GM12892 (cell line): ENCODE measurements around the gene ISY1.
"Not testable (repeated sequence)": the region's sequence is repeated elsewhere in the genome, so short reads cannot be mapped to it uniquely, and the experiment has no call there.

ENCODE experiments used
- DNase-seq: peaks from one replicate; pipeline ENCODE4 v3.0.0; 2011; ENCODE audit not compliant: insufficient read length
- FAIRE-seq: peaks from 2 replicates; lab custom pipeline; 2011; peaks lifted over from hg19 to GRCh38; lab: Jason Lieb, UNC
- POLR2A ChIP-seq: IDR thresholded peaks from 2 replicates; pipeline ENCODE4 v1.6.1; 2011; ENCODE audit warnings: low read depth, low read length, control low read depth
- POLR2AphosphoS5 ChIP-seq: IDR thresholded peaks from 2 replicates; pipeline ENCODE4 v1.6.1; 2011; ENCODE audit warnings: low read depth, low read length, control low read depth
- TAF1 ChIP-seq: IDR thresholded peaks from 2 replicates; pipeline ENCODE4 v1.6.1; 2011; ENCODE audit warnings: low read depth, mild to moderate bottlenecking, control low read depth, low read length, borderline replicate concordance

Gene ISY1

GRCh38 chr3:129184396-129184657 lies 23.5 kb upstream of the ISY1 start:
- peak; percentile 74 for FAIRE-seq
- no peak for TF ChIP-seq POLR2A
- TF ChIP-seq TAF1, result no peak
- TF ChIP-seq POLR2AphosphoS5, result no peak
- DNase-seq, result peak; percentile 23

GRCh38 chr3:129183569-129184395 lies 22.9 kb upstream of the ISY1 start, which contains the start of gene CNBP:
CNBP (minus strand) TSS chr3:129183896; CDS start chr3:129171757, 12,139 bp downstream.
- DNase-seq (peak; percentile 95), FAIRE-seq (peak; percentile 96)
- peak; percentile 95 for TF ChIP-seq POLR2A
- TF ChIP-seq POLR2AphosphoS5, result peak; percentile 91
- peak; percentile 88 for TF ChIP-seq TAF1

- peak; percentile 40; the same call in 1 of the 2 replicates for TF ChIP-seq POLR2AphosphoS5
- no peak for TF ChIP-seq TAF1
- TF ChIP-seq POLR2A, result peak; percentile 41; the same call in 1 of the 2 replicates
- DNase-seq (no peak), FAIRE-seq (peak; percentile 74)
Measured at GRCh38 chr3:129182390-129183185, 21.7 kb upstream of the ISY1 start.

GRCh38 chr3:129181819-129182218 lies 21.0 kb upstream of the ISY1 start:
- no peak for TF ChIP-seq POLR2AphosphoS5
- no peak for TF ChIP-seq POLR2A
- no peak for TF ChIP-seq TAF1
- DNase-seq, result no peak
- FAIRE-seq, result no peak

- DNase-seq (no peak), FAIRE-seq (no peak)
- TF ChIP-seq TAF1 (no peak), POLR2AphosphoS5 (no peak), POLR2A (no peak)
Measured at GRCh38 chr3:129180461-129180860, 19.6 kb upstream of the ISY1 start.

- TF ChIP-seq TAF1 (no peak), POLR2A (no peak), POLR2AphosphoS5 (no peak; the same call in 1 of the 2 replicates)
- DNase-seq, result no peak
- no peak for FAIRE-seq
Measured at GRCh38 chr3:129176051-129176450, 15.2 kb upstream of the ISY1 start.

- FAIRE-seq (no peak), DNase-seq (no peak)
- TF ChIP-seq TAF1, result no peak
- no peak for TF ChIP-seq POLR2A
- no peak for TF ChIP-seq POLR2AphosphoS5
Measured at GRCh38 chr3:129173725-129174124, 12.9 kb upstream of the ISY1 start.

GRCh38 chr3:129173206-129173605 lies 12.3 kb upstream of the ISY1 start:
- DNase-seq (no peak), FAIRE-seq (no peak)
- no peak for TF ChIP-seq TAF1
- no peak for TF ChIP-seq POLR2A
- no peak for TF ChIP-seq POLR2AphosphoS5

GRCh38 chr3:129166579-129167332 lies 5.9 kb upstream of the ISY1 start:
- FAIRE-seq, result no peak
- TF ChIP-seq POLR2A, result no peak
- TF ChIP-seq TAF1, result no peak
- no peak; the same call in none of the 2 replicates for TF ChIP-seq POLR2AphosphoS5
- no peak for DNase-seq

- TF ChIP-seq POLR2A, result 0 out of 2 replicates have a peak, but pooled peaks have one; percentile 27
- FAIRE-seq, DNase-seq: not testable (repeated sequence)
Measured at GRCh38 chr3:129165594-129165993, 4.7 kb upstream of the ISY1 start.

- no peak for TF ChIP-seq POLR2A
- no peak for TF ChIP-seq TAF1
- TF ChIP-seq POLR2AphosphoS5, result no peak
- DNase-seq, result no peak
- FAIRE-seq, result no peak
Measured at GRCh38 chr3:129164500-129164899, 3.6 kb upstream of the ISY1 start.
